Stimulated activated CD8-positive, alpha-beta memory T cell treated with anti-CD3 and anti-CD28 coated beads, Interleukin-4, amount 100 ng/mL, for 4 hours (primary cell): Measurements from ENCODE around the gene SESN2.

Experiments used
- DNase-seq, 2 donors: peaks; one replicate each; pipeline ENCODE4 v3.0.0-alpha.2; 2020; ENCODE audit warnings: low read depth in 2 of 2, low spot score in 1 of 2

SESN2 gene

GRCh38 chr1:28282426-28283407, 23.4 kb downstream of the SESN2 start:
- DNase-seq: no peak

GRCh38 chr1:28286111-28286510, 26.8 kb downstream of the SESN2 start:
- DNase-seq: no peak

DNA sequence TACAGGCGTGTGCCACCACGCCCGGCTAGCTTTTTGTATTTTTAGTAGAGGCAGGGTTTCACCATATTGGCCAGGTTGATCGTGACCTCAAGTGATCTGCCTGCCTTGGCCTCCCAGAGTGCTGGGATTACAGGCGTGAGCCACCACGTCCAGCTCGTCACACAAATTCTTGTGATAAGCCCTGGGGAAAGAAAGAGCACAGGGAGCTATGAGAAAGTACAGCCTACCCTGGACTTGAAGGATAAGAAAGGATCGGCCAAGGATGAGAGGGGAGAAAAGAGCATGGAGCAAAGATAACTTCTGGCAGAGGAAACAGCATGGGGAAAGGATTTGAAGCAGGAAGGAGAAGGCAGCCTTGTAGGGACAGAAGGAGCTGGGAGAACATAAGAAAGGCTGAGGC, 29.2 kb downstream of the SESN2 start:
- DNase-seq: no peak

- no peak for DNase-seq
Observed at GRCh38 chr1:28290851-28291250, 31.5 kb downstream of the SESN2 start.

GRCh38 chr1:28291711-28292110, 32.4 kb downstream of the SESN2 start:
- DNase-seq: no peak

DNA sequence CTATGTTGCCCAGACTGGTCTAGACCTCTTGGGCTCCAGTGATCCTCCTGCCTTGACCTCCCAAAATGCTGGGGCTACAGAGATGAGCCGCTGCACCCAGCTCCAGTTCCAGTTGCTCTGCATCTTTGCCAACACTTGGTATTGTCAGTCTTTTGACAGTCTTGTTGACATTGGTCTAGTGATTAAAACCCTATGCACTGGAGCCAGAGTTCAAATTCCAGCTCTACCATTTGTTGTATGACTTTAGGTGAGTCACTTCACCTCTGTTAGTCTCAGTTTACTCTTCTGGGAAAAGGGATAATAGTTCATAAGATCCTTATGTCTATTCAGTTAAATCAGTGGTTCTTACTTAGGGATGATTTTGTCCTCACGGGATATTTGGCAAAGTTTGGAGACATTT, 36.6 kb downstream of the SESN2 start:
- no peak for DNase-seq

- DNase-seq: no peak
Observed at GRCh38 chr1:28296401-28297261, 37.3 kb downstream of the SESN2 start.

GRCh38 chr1:28297826-28298225, 38.5 kb downstream of the SESN2 start:
- DNase-seq: no peak

GRCh38 chr1:28298438-28298837, 39.1 kb downstream of the SESN2 start:
- no peak for DNase-seq

DNA sequence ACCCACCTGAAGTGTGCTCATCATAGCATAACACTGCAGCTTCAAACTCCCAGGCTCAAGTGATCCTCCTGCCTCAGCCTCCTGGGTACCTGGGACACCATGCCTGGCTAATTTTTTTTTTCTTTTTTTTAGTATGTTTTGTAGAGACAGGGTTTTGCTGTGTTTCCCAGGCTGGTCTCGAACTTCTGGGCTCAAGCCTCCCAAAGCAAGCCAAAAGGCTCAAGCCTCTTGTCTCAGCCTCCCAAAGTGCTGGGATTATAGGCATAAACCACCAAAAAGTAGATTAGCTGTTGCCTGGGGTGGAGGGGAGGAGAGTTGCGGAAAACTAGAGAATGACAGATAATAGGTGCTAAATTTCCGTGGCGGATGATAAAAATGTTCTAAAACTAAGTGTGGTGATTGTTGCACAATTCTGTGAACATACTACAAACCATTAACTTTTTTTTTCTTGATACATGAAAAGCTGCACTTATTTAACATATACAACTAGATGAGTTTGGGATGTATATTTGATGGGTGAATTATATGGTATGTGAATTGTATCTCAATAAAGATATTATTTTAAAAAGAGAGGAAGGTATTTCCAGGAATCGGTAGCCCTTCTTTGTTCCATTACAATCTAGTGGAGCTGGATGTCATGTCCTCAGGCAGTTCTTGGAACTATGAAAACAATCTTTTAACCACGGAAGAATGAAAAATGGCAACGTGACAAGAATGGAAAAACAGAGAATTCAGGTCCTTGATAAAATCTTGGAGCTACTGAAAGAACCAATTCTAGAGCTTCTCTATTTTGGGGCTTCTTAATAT, 42.3 kb downstream of the SESN2 start:
- DNase-seq: no peak

DNA sequence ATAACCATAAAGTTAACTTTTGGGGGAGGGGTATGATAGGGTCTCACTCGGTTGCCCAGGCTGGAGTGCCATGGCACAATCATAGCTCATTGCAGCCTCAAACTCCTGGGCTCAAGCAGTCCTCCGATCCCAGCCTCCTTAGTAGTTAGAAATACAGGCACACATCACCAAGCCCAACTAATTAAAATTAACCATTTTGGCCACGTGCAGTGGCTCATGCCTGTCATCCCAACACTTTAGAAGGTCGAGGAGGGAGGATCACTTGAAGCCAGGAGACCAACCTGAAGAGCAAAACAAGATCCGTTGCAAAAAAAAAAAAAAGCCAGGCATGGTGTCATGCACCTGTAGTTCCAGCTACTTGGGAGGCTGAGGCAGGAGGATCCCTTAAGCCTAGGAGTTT, 42.9 kb downstream of the SESN2 start:
- no peak for DNase-seq

DNA sequence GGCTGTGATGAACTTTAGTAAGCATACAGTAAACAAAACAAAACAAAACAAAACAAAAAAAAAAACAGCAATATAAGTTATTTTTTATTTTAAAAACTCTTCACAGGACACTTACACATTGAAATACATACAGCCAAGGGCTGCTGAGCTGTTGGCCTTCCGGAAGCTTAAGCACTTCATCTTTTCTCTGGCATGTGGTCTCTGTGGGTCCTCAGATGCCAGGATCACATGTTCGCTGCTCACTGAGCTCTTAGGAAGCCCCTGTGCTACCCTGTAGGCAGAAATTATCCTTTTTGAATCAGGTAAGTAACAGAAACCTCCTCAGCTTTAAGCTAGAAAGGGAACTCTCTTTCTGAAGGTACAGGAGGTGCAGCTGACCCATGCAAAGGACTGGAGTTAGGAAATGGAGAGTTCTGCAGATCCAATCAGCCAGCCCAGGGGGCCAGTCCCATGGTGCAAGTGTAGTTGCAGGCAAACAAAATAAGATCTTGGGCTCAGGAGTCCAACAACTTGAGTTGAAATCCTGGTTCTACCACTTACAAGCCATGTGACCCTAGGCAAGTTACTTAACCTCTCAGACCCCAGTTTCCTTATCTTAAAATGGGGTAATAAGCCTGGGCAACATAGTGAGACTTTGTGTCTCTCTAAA, 47.1 kb downstream of the SESN2 start:
- DNase-seq: no peak

DNA sequence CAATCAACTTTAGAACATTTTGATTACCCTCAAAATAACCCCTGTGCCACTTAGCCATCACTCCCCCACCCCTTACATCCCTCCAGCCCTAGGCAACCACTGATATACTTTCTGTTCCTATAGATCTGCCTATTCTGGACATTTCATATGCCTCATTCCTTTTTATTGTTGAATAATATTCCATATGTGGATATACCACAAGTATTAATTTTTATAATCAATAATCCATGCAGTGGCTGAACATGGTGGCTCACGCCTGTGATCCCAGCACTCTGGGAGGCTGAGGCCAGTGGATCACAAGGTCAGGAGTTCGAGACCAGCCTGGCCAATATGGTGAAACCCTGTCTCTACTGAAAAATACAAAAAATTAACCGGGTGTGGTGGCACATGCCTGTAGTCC, 49.4 kb downstream of the SESN2 start:
- DNase-seq: no peak

DNA sequence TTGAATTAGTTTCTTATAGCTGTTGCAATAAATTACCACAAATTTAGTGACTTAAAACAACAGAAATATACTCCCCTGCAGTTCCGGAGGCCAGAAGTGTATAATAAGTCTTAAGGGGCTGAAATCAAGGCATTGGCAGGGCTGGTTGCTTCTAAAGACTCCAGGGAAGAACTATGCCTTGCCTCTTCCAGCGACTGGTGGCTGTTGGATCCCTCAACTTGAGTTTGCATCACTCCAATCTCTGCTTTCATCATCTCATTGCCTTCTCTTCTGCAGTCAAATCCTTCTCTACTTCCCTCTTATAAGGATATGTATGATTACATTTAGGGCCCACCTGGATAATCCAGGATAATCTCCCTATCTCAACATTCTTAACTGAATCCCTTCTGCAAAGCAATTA, 50.4 kb downstream of the SESN2 start:
- DNase-seq: no peak

DNA sequence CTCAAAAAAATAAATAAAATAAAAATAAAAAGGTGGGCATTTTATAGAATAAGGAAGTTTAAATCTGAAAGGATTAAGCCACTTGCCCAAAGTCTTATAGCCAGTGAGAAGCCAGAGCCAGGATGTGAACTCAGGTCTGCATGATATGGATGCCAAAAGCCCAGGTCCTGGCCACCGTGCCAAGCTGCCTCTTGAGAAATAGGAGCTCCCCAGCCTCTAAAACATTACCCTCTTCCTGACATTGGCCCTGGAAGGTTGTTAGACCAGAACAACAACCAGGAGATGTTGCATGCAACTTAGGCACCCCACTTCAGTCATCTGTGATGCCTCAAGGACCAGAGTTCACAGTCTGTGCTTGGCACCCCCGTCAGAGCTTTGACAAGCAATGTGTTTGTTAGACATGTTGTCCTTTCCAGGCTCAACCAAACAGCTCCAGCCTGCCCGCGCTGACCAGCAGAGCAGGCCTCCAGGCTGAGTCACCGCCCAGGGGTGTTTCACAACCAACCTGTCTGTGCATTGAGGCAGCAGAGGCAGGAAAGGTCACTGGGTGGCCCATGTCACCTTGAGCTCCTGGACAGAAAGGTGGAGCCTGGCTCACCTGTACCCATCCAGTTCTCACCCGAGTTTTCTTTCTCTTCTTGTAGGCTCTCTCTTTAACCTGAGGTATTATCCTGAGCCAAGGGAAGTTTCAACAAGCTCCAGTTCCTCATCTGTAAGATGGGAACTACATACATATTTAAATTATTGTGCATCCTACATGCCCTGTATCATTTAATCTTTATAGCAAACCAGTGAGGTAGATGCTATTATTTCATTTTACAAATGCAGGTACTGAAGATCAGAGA, 54.6 kb downstream of the SESN2 start:
- no peak for DNase-seq

DNA sequence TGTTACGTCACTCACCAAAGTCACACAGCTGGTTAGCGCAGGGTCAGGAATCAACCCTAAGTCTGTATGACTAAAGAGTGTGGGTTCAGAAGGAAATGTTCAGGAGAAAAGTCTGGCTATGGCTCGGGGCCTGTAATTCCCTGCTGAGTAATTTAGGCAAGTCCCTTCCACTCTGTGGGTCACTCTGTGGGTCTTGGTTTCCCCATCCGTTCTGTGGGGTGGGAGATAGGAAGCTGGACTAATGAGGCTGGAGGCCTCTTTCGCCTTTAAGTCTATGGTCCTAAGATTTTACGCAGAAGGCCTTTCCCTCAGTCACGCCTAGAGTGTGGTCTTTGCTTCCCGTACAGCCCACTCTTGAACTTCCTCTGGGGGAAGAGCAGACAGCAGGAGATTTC, 55.2 kb downstream of the SESN2 start:
- no peak for DNase-seq

DNA sequence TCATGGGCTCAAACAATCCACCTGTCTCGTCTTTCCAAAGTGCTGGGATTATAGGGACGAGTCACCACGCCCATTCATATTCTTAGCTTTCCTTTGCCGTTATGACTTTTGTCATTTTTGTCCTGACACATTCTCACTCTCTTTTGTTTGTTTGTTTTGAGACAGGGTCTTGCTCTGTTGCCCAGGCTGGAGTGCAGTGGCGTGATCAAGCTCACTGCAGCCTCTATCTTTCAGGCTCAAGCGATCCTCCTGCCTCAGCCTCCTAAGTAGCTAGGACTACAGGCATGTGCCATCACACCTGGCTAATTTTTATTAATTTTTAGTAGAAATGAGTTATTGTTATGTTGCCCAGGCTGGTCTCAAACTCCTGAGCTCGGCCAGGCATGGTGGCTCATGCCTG, 57.7 kb downstream of the SESN2 start:
- DNase-seq: no peak

GRCh38 chr1:28322194-28322593, 62.9 kb downstream of the SESN2 start:
- DNase-seq: no peak

- DNase-seq: no peak
Observed at GRCh38 chr1:28323720-28324119, 64.4 kb downstream of the SESN2 start.

GRCh38 chr1:28326515-28326914, 67.2 kb downstream of the SESN2 start:
- DNase-seq: no peak
